ENCODE measurements around the gene MYL7. TPM values are rescaled to one million over a fixed set of nuclear protein-coding genes. Genes with fewer than 3 reads are reported as not detected.

MYL7 gene
- total and polyA plus RNA-seq, 4 experiments from 2014 or later = not detected

- intact Hi-C loops (cut with micrococcal nuclease) = no loop called here
- no peaks in the 10 kb centered on the region for H3K27me3 Mint-ChIP-seq
- Histone ChIP-seq H3K4me3 (ENCODE audit: low read length in 2 of 2) (no peak overlapping the region), H3K9me3 (ENCODE audit: control insufficient read depth in 1 of 2, low read length in 2 of 2) (no peaks in the 10 kb centered on the region), H3K36me3 (ENCODE audit: insufficient read depth, low read length) (peaks cover 8% of the 10 kb centered on the region), H3K27ac (ENCODE audit: low read depth, low read length) (no peak overlapping the region), H3K4me1 (ENCODE audit: insufficient read depth, low read length) (no peaks in the 10 kb centered on the region), H3K27me3 (ENCODE audit: insufficient read depth, low read length) (no peaks in the 10 kb centered on the region)
- ChIA-PET POLR2A (ENCODE audit: partially characterized antibody) (interaction anchor here (1.0 kb wide), 1 partner anchor 10 kb away, joined by 4 read pairs; no protein-coding TSS in a partner anchor), CTCF (ENCODE audit: partially characterized antibody) (no interaction called here)
- DNase-seq = no peak
- H3K4me3 Mint-ChIP-seq = no peak overlapping the region
- no peak overlapping the region for H3K27ac Mint-ChIP-seq
- no peaks in the 10 kb centered on the region for H3K4me1 Mint-ChIP-seq
- peaks cover 0 to 25% of the 10 kb centered on the region in 2 donors for H3K36me3 Mint-ChIP-seq
- H3K9me3 Mint-ChIP-seq = no peaks in the 10 kb centered on the region
Observed at GRCh38 chr7:44111761-44112160, 29.4 kb downstream of the MYL7 start.

- POLR2A ChIA-PET (ENCODE audit: partially characterized antibody) = no interaction called here
- H3K9me3 ChIP-seq (ENCODE audit: control insufficient read depth in 1 of 2, low read length in 2 of 2) = no peaks in the 10 kb centered on the region
- no peak for DNase-seq
Observed at GRCh38 chr7:44110719-44111635, 30.2 kb downstream of the MYL7 start.

GRCh38 chr7:44109991-44110390 is 31.1 kb downstream of the MYL7 start:
- no peak overlapping the region for H3K27ac Mint-ChIP-seq
- H3K4me3 Mint-ChIP-seq = no peak overlapping the region
- Histone ChIP-seq H3K9me3 (ENCODE audit: control insufficient read depth in 1 of 2, low read length in 2 of 2) (no peaks in the 10 kb centered on the region), H3K36me3 (ENCODE audit: insufficient read depth, low read length) (peaks cover 2% of the 10 kb centered on the region), H3K27ac (ENCODE audit: low read depth, low read length) (no peak overlapping the region), H3K4me3 (ENCODE audit: low read length in 2 of 2) (no peak overlapping the region), H3K4me1 (ENCODE audit: insufficient read depth, low read length) (no peaks in the 10 kb centered on the region), H3K27me3 (ENCODE audit: insufficient read depth, low read length) (peaks cover 5% of the 10 kb centered on the region)
- intact Hi-C loops (cut with micrococcal nuclease) = no loop called here
- peaks cover 0 to 13% of the 10 kb centered on the region in 2 donors for H3K36me3 Mint-ChIP-seq
- CTCF ChIA-PET (ENCODE audit: partially characterized antibody) = no interaction called here
- POLR2A ChIA-PET (ENCODE audit: partially characterized antibody) = no interaction called here
- DNase-seq = no peak
- H3K9me3 Mint-ChIP-seq = peaks cover 0 to 2% (median 0%) of the 10 kb centered on the region in 8 donors
- H3K4me1 Mint-ChIP-seq = peaks cover 2 to 14% (median 4%) of the 10 kb centered on the region in 4 donors
- H3K27me3 Mint-ChIP-seq = peaks cover 4 to 10% of the 10 kb centered on the region in 2 donors

More at GRCh38 chr7:44110719-44111635, 30.2 kb downstream of the MYL7 start:
- Mint-ChIP-seq H3K27ac (no peak overlapping the region), H3K4me3 (no peak overlapping the region), H3K36me3 (peaks cover 0 to 21% of the 10 kb centered on the region in 2 donors), H3K4me1 (peaks cover 0 to 4% (median 0%) of the 10 kb centered on the region in 4 donors), H3K27me3 (peaks cover 0 to under 1% of the 10 kb centered on the region in 2 donors), H3K9me3 (no peaks in the 10 kb centered on the region)
- intact Hi-C loops (cut with micrococcal nuclease) = no loop called here
- H3K27ac ChIP-seq (ENCODE audit: low read depth, low read length) = no peak overlapping the region
- no peaks in the 10 kb centered on the region for H3K4me1 ChIP-seq (ENCODE audit: insufficient read depth, low read length)
- H3K27me3 ChIP-seq (ENCODE audit: insufficient read depth, low read length) = no peaks in the 10 kb centered on the region
- no peak overlapping the region for H3K4me3 ChIP-seq (ENCODE audit: low read length in 2 of 2)
- CTCF ChIA-PET (ENCODE audit: partially characterized antibody) = no interaction called here
- H3K36me3 ChIP-seq (ENCODE audit: insufficient read depth, low read length) = peaks cover 8% of the 10 kb centered on the region

DNA sequence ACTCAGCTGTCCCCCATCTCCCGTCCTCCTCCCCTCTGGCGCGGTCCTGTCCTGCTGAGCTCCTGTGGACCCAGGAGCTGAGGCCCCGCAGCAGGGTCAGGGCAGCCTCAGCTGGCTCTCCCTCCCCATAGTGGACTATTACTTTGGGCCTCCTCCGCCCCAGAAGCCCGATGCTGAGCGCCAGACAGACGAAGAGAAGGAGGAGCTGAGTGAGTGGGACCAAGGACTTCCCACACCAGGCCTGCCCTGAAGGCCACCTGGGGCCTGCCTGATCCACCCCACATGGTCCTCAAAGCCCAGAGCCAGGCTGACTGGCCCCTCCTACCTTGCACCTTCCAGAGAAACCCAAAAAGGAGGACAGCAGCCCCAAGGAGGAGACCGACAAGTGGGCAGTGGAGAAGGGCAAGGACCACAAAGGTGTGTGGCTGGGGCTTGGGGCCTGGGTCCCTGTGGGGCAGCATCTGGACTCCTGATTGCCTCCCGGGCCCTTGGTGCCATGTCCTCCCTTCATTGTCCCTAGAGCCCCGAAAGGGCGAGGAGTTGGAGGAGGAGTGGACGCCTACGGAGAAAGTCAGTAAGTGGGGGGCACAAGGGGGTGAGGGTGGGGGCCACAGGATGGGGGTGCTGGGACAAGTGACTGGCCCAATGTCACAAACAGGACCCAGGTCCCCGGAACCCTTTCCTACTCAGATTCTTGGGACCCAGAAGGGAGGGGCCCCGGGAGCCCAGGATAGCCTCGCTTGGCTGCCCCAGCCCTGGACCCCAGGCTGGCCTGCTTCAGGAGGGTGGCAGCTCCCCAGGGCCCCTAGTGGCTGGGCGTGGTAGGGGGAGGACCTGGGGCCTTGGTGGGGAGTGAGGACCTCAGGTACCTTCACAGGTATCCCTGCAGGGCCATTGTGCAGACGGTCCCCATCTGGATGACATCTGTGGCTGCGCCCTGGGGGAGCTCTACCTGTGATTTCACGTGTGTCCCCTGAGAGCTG is 32.1 kb downstream of the MYL7 start:
- Mint-ChIP-seq H3K4me1 (peaks cover 2 to 16% (median 4%) of the 10 kb centered on the region in 4 donors), H3K27ac (peak overlapping the region in 1 of 7 donors; percentile 30), H3K4me3 (no peak overlapping the region), H3K27me3 (peaks cover 4 to 10% of the 10 kb centered on the region in 2 donors), H3K36me3 (peaks cover 0 to 7% of the 10 kb centered on the region in 2 donors), H3K9me3 (peaks cover 0 to 2% (median 0%) of the 10 kb centered on the region in 8 donors)
- Histone ChIP-seq H3K9me3 (ENCODE audit: control insufficient read depth in 1 of 2, low read length in 2 of 2) (no peaks in the 10 kb centered on the region), H3K36me3 (ENCODE audit: insufficient read depth, low read length) (no peaks in the 10 kb centered on the region), H3K4me3 (ENCODE audit: low read length in 2 of 2) (no peak overlapping the region), H3K27me3 (ENCODE audit: insufficient read depth, low read length) (peaks cover 7% of the 10 kb centered on the region), H3K27ac (ENCODE audit: low read depth, low read length) (no peak overlapping the region), H3K4me1 (ENCODE audit: insufficient read depth, low read length) (peaks cover 5% of the 10 kb centered on the region)
- DNase-seq = no peak
- CTCF ChIA-PET (ENCODE audit: partially characterized antibody) = no interaction called here
- intact Hi-C loops (cut with micrococcal nuclease) = no loop called here
- POLR2A ChIA-PET (ENCODE audit: partially characterized antibody) = no interaction called here

DNA sequence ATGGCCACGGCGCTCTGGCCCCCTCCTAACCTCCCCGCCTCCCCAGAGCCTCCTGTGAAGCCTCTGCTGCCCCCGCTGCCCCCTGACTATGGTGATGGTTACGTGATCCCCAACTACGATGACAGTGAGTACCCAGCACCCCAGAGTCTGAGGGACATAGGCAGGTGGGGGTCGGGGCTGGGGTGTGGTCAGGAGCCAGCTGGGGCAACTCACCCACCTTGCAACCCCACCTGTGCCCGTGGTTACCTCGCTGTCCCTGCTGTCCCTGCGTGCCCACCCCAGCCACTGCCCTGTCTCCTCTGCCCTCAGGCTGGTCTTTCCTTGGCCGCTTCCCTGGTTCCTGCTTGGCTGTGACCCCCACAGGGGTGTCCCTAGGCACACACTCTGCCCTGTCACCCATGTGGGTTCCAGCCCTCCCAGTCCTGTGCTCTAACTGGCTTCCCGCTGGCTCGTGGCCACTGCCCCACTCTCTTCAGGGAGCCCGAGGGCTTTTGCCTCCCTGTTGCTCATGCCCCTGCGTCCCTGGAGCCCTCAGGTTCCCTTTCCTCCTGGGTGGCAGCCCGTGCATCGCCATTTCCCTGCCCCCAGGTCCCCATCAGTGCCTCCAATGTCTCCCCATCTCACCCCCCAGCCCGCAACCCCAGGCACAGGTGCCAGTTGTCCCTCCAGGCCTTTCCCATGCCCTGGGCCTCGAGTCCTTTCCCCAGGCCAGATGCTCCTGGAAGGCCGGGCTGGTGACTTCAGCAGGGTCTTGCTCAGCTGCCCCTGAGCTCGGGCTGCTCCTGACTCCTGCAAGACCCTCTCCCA is 33.0 kb downstream of the MYL7 start:
- intact Hi-C loops (cut with micrococcal nuclease) = no loop called here
- peaks cover 7% of the 10 kb centered on the region for H3K27me3 ChIP-seq (ENCODE audit: insufficient read depth, low read length)
- no peak overlapping the region for H3K4me3 ChIP-seq (ENCODE audit: low read length in 2 of 2)
- Mint-ChIP-seq H3K9me3 (peaks cover 0 to 2% (median 0%) of the 10 kb centered on the region in 8 donors), H3K36me3 (peaks cover 0 to 1% of the 10 kb centered on the region in 2 donors), H3K27me3 (peaks cover 4 to 13% of the 10 kb centered on the region in 2 donors), H3K4me1 (peaks cover 4 to 21% (median 6%) of the 10 kb centered on the region in 4 donors), H3K27ac (no peak overlapping the region), H3K4me3 (no peak overlapping the region)
- H3K9me3 ChIP-seq (ENCODE audit: control insufficient read depth in 1 of 2, low read length in 2 of 2) = no peaks in the 10 kb centered on the region
- H3K36me3 ChIP-seq (ENCODE audit: insufficient read depth, low read length) = no peaks in the 10 kb centered on the region
- POLR2A ChIA-PET (ENCODE audit: partially characterized antibody) = interaction anchor here (0.5 kb wide), 1 partner anchor 181 kb away, joined by 3 read pairs; no protein-coding TSS in a partner anchor
- CTCF ChIA-PET (ENCODE audit: partially characterized antibody) = no interaction called here
- H3K27ac ChIP-seq (ENCODE audit: low read depth, low read length) = no peak overlapping the region
- peaks cover 5% of the 10 kb centered on the region for H3K4me1 ChIP-seq (ENCODE audit: insufficient read depth, low read length)
- DNase-seq = no peak

GRCh38 chr7:44107116-44107960 is 33.8 kb downstream of the MYL7 start:
- H3K27me3 Mint-ChIP-seq = peaks cover 7 to 20% of the 10 kb centered on the region in 2 donors
- CTCF ChIA-PET (ENCODE audit: partially characterized antibody) = no interaction called here
- no peaks in the 10 kb centered on the region for H3K36me3 Mint-ChIP-seq
- peaks cover 7% of the 10 kb centered on the region for H3K27me3 ChIP-seq (ENCODE audit: insufficient read depth, low read length)
- intact Hi-C loops (cut with micrococcal nuclease) = no loop called here
- peaks cover 4 to 21% (median 7%) of the 10 kb centered on the region in 4 donors for H3K4me1 Mint-ChIP-seq
- POLR2A ChIA-PET (ENCODE audit: partially characterized antibody) = no interaction called here
- H3K4me1 ChIP-seq (ENCODE audit: insufficient read depth, low read length) = peaks cover 5% of the 10 kb centered on the region
- peaks cover 0 to 2% (median 0%) of the 10 kb centered on the region in 8 donors for H3K9me3 Mint-ChIP-seq
- DNase-seq = no peak
- no peak overlapping the region for H3K4me3 ChIP-seq (ENCODE audit: low read length in 2 of 2)
- no peaks in the 10 kb centered on the region for H3K9me3 ChIP-seq (ENCODE audit: control insufficient read depth in 1 of 2, low read length in 2 of 2)
- no peak overlapping the region for H3K27ac ChIP-seq (ENCODE audit: low read depth, low read length)
- H3K36me3 ChIP-seq (ENCODE audit: insufficient read depth, low read length) = no peaks in the 10 kb centered on the region
- H3K4me3 Mint-ChIP-seq = no peak overlapping the region
- H3K27ac Mint-ChIP-seq = no peak overlapping the region
